ENCODE measurements around the gene SUFU.

- TF ChIP-seq POLR2A (IDR thresholded peaks at IDR 0.05) (no peak), CTCF (IDR thresholded peaks at IDR 0.05) (no peak)
These were observed 10.8 kb upstream of the SUFU start for GRCh38 chr10:102492983-102493382.

All from Peyer's patch (tissue), 4 donors.